Measurements from ENCODE around the gene CBLB.

Gene CBLB

DNA sequence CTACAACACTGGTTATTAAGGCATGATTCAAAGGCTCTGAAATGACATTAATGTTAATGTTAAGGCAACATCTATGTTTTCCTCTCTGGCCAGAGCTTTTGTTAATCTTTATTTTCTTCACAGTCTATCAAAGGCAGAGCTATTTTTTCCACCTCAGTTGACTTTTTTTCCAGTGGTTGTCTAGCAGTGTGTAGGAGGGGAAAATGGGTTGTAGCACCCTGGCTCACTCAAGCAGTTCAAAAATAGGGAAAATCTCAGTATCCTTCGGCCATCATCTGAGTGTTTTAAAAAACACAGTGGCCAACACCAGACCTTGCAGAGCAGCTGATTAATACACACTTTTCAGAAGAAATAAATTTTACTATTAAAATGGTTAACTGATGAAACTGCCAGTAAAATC, 21.4 kb downstream of the CBLB start:
- no peaks in the 10 kb centered on the region for H3K27me3 Mint-ChIP-seq
- DNase-seq (ENCODE audit: low spot score in 2 of 2), result no peak
- no peak overlapping the region for H3K27ac Mint-ChIP-seq
- H3K9me3 Mint-ChIP-seq, result no peaks in the 10 kb centered on the region
- peaks cover 14% of the 10 kb centered on the region for H3K4me1 Mint-ChIP-seq
- H3K4me3 Mint-ChIP-seq, result no peak overlapping the region
- peaks cover 14% of the 10 kb centered on the region for H3K36me3 Mint-ChIP-seq
- ATAC-seq (ENCODE audit: low read depth), result no peak

DNA sequence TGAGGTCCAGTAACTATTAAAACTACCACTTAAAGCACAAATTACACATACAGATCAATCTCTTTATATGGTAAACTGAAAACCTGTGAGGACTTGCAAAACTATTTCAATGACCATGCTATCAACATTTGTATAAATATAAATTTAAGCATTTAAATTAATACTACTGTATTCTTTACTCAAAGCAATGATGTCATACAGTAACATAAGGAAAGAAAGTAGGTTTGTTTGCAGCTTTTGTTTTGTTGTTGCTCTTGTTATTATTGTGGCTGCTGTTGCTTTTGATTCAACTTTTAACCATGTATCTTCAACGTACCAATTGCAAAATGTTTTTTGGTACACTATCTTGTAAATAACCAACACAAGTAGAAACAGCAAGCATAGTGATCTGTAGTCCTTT, 22.0 kb downstream of the CBLB start:
- ATAC-seq (ENCODE audit: low read depth) (no peak), DNase-seq (ENCODE audit: low spot score in 2 of 2) (no peak)
- H3K36me3 Mint-ChIP-seq, result peaks cover 14% of the 10 kb centered on the region
- H3K27ac Mint-ChIP-seq, result no peak overlapping the region
- H3K9me3 Mint-ChIP-seq, result no peaks in the 10 kb centered on the region
- H3K4me1 Mint-ChIP-seq, result peaks cover 12% of the 10 kb centered on the region
- H3K4me3 Mint-ChIP-seq, result no peak overlapping the region
- H3K27me3 Mint-ChIP-seq, result no peaks in the 10 kb centered on the region

DNA sequence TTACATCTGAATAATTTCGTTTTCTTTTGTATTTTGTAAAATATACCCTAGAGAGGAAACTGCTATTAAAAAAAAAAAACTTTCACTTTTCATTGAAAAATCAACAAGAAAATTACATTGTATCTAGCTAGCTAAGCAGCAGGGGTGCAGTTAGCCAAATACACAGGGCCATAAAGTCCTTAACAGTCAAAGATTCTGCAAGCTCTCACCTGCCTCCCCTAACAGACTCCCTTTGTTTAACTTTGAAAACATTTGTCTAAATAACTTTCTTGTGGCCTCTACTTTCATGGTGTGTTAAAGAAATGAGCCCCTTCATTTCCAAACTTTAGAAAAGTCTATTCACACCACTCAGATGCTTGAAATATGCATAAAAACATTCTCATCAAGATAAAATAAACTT, 23.3 kb downstream of the CBLB start:
- DNase-seq (ENCODE audit: low spot score in 2 of 2) (no peak), ATAC-seq (ENCODE audit: low read depth) (no peak)
- no peak overlapping the region for H3K27ac Mint-ChIP-seq
- H3K27me3 Mint-ChIP-seq, result no peaks in the 10 kb centered on the region
- peaks cover 7% of the 10 kb centered on the region for H3K4me1 Mint-ChIP-seq
- no peak overlapping the region for H3K4me3 Mint-ChIP-seq
- H3K9me3 Mint-ChIP-seq, result no peaks in the 10 kb centered on the region
- H3K36me3 Mint-ChIP-seq, result peaks cover 10% of the 10 kb centered on the region

DNA sequence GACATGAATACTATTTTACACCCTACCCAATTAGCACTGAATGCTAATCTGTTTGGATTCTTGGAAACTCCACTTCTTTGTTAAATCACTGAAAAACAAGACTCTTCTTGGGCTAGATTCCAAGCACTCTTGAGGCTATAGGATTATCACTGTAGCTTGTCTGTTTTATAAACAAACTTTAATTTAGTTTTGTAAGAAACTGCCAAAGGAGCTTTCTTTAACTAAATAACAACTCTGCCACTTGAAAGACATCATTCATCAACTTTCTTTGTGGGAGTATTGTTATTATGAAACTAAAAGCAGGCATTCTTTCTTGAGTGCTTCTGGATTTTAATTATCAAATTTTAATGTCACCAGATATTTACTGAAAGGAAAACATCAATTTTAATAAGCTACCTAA, 24.1 kb downstream of the CBLB start:
- Mint-ChIP-seq H3K36me3 (peaks cover 10% of the 10 kb centered on the region), H3K4me3 (no peak overlapping the region), H3K27ac (no peak overlapping the region), H3K9me3 (no peaks in the 10 kb centered on the region), H3K4me1 (peaks cover 7% of the 10 kb centered on the region), H3K27me3 (no peaks in the 10 kb centered on the region)
- no peak for DNase-seq (ENCODE audit: low spot score in 2 of 2)
- no peak for ATAC-seq (ENCODE audit: low read depth)

GRCh38 chr3:105843994-105844393, 24.8 kb downstream of the CBLB start:
- Mint-ChIP-seq H3K27me3 (no peaks in the 10 kb centered on the region), H3K4me3 (no peak overlapping the region), H3K4me1 (peaks cover 7% of the 10 kb centered on the region), H3K27ac (no peak overlapping the region), H3K36me3 (peaks cover 12% of the 10 kb centered on the region), H3K9me3 (no peaks in the 10 kb centered on the region)
- ATAC-seq (ENCODE audit: low read depth) (no peak), DNase-seq (ENCODE audit: low spot score in 2 of 2) (no peak)

DNA sequence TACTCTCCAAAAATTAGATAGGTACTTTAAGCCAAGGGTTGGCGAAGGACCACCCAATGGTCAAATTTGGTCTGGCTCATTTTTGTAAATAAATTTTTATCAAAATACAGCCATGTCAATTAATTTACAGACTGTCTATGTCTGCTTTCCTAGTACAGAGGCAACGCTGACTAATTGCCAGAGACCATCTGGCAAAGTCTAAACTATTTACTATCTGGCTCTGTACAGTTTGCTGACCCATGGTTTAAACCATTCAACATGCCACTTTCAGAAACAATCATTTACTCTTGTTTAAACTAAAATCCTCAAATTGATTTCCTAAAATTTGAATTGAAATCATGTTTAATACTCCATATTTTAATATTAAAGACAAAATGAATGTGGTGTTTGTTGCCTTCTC, 25.9 kb downstream of the CBLB start:
- DNase-seq (ENCODE audit: low spot score in 2 of 2), result no peak
- H3K4me3 Mint-ChIP-seq, result no peak overlapping the region
- no peak overlapping the region for H3K27ac Mint-ChIP-seq
- peaks cover 13% of the 10 kb centered on the region for H3K36me3 Mint-ChIP-seq
- H3K4me1 Mint-ChIP-seq, result peaks cover 11% of the 10 kb centered on the region
- ATAC-seq (ENCODE audit: low read depth), result no peak
- H3K9me3 Mint-ChIP-seq, result no peaks in the 10 kb centered on the region
- no peaks in the 10 kb centered on the region for H3K27me3 Mint-ChIP-seq

DNA sequence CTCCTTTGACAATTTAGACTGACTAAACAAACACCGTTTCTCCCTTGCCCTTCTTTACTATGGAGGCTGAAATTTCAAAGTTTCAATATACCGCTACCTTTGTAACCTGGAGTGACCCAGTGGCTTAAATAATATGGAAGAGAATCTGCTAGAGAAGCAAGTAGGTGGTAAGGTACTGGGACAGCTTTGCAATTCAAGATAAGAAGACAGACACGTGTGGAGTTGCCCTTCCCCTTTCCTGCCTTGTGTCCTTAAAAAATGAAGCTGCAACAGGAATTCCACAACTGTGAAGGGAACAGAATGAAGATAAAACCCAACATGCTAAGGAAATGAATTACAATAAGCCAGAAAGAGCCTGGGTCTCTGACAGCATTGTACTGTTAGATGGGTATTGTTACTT, 26.4 kb downstream of the CBLB start:
- H3K36me3 Mint-ChIP-seq, result peaks cover 11% of the 10 kb centered on the region
- no peak overlapping the region for H3K4me3 Mint-ChIP-seq
- peaks cover 10% of the 10 kb centered on the region for H3K4me1 Mint-ChIP-seq
- ATAC-seq (ENCODE audit: low read depth) (no peak), DNase-seq (ENCODE audit: low spot score in 2 of 2) (no peak)
- H3K27ac Mint-ChIP-seq, result no peak overlapping the region
- H3K27me3 Mint-ChIP-seq, result no peaks in the 10 kb centered on the region
- no peaks in the 10 kb centered on the region for H3K9me3 Mint-ChIP-seq

GRCh38 chr3:105837947-105838346, 30.9 kb downstream of the CBLB start:
- Mint-ChIP-seq H3K4me3 (no peak overlapping the region), H3K27ac (no peak overlapping the region), H3K27me3 (no peaks in the 10 kb centered on the region), H3K36me3 (peaks cover 12% of the 10 kb centered on the region), H3K9me3 (no peaks in the 10 kb centered on the region), H3K4me1 (peaks cover 36% of the 10 kb centered on the region)
- ATAC-seq (ENCODE audit: low read depth) (no peak), DNase-seq (ENCODE audit: low spot score in 2 of 2) (no peak)

- DNase-seq (ENCODE audit: low spot score in 2 of 2) (peak in 1 of 2 donors; percentile 48), ATAC-seq (ENCODE audit: low read depth) (peak; percentile 92)
- peaks cover 14% of the 10 kb centered on the region for H3K36me3 Mint-ChIP-seq
- peak overlapping the region; percentile 89 for H3K4me3 Mint-ChIP-seq
- no peaks in the 10 kb centered on the region for H3K27me3 Mint-ChIP-seq
- peak overlapping the region; percentile 82 for H3K27ac Mint-ChIP-seq
- peaks cover 42% of the 10 kb centered on the region for H3K4me1 Mint-ChIP-seq
- no peaks in the 10 kb centered on the region for H3K9me3 Mint-ChIP-seq
These were observed 31.6 kb downstream of the CBLB start for GRCh38 chr3:105837143-105837740.

DNA sequence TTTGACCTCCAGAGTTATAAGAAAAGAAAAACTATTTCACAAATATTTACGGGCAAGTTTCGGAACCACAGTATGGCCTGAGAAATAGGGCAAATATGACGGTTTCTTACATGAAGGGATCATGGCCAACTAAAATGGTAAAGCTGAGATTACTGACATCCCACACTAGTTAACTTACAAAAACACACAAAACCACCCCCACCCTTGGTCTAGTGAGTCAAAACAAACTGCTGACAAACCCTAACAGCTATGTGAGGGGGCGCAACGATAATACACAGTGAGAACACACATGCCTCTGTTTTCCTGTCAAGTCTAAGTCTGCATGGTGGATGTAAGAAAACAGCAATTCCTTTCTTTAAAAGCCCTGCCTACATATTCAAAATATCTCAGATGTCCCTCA, 32.3 kb downstream of the CBLB start:
- ATAC-seq (ENCODE audit: low read depth), result peak; percentile 20
- DNase-seq (ENCODE audit: low spot score in 2 of 2), result no peak
- Mint-ChIP-seq H3K27ac (peak overlapping the region; percentile 82), H3K27me3 (no peaks in the 10 kb centered on the region), H3K36me3 (peaks cover 14% of the 10 kb centered on the region), H3K9me3 (no peaks in the 10 kb centered on the region), H3K4me1 (peaks cover 44% of the 10 kb centered on the region), H3K4me3 (peak overlapping the region; percentile 89)

GRCh38 chr3:105835606-105836005, 33.2 kb downstream of the CBLB start:
- peak overlapping the region; percentile 89 for H3K4me3 Mint-ChIP-seq
- peak overlapping the region; percentile 82 for H3K27ac Mint-ChIP-seq
- peaks cover 14% of the 10 kb centered on the region for H3K36me3 Mint-ChIP-seq
- no peaks in the 10 kb centered on the region for H3K27me3 Mint-ChIP-seq
- ATAC-seq (ENCODE audit: low read depth), result no peak
- H3K9me3 Mint-ChIP-seq, result no peaks in the 10 kb centered on the region
- no peak for DNase-seq (ENCODE audit: low spot score in 2 of 2)
- H3K4me1 Mint-ChIP-seq, result peaks cover 53% of the 10 kb centered on the region

- ATAC-seq (ENCODE audit: low read depth) (no peak), DNase-seq (ENCODE audit: low spot score in 2 of 2) (no peak)
- H3K9me3 Mint-ChIP-seq, result no peaks in the 10 kb centered on the region
- H3K27ac Mint-ChIP-seq, result peak overlapping the region; percentile 48
- H3K4me1 Mint-ChIP-seq, result peaks cover 59% of the 10 kb centered on the region
- peak overlapping the region; percentile 48 for H3K4me3 Mint-ChIP-seq
- peaks cover 14% of the 10 kb centered on the region for H3K36me3 Mint-ChIP-seq
- no peaks in the 10 kb centered on the region for H3K27me3 Mint-ChIP-seq
These were observed 34.0 kb downstream of the CBLB start for GRCh38 chr3:105834768-105835167.

DNA sequence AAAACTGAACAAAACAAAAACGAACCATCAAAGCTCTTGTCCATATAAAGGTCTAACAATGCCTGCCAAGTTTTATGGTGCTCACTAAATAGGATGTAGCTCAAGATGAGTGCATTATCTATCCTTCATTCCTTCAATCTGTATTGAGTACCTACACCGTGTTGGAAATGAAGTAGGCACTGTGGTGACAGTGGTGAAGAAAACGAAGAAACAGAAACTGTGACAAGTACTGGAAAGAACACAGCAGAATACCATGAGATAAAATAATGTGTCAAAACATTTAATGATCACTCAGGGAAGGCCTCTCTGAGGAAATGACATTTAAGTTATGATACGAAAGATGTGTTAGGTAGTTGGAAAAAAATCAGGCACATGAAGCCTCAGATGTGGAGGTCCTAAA, 36.2 kb downstream of the CBLB start:
- DNase-seq (ENCODE audit: low spot score in 2 of 2) (no peak), ATAC-seq (ENCODE audit: low read depth) (no peak)
- H3K27ac Mint-ChIP-seq, result peak overlapping the region; percentile 54
- H3K4me3 Mint-ChIP-seq, result peak overlapping the region; percentile 40
- no peaks in the 10 kb centered on the region for H3K27me3 Mint-ChIP-seq
- peaks cover 13% of the 10 kb centered on the region for H3K36me3 Mint-ChIP-seq
- no peaks in the 10 kb centered on the region for H3K9me3 Mint-ChIP-seq
- H3K4me1 Mint-ChIP-seq, result peaks cover 56% of the 10 kb centered on the region

- Mint-ChIP-seq H3K27ac (peak overlapping the region; percentile 89), H3K36me3 (peaks cover 21% of the 10 kb centered on the region), H3K9me3 (no peaks in the 10 kb centered on the region), H3K4me1 (peaks cover 49% of the 10 kb centered on the region), H3K27me3 (no peaks in the 10 kb centered on the region), H3K4me3 (peak overlapping the region; percentile 70)
- ATAC-seq (ENCODE audit: low read depth) (peak; percentile 96), DNase-seq (ENCODE audit: low spot score in 2 of 2) (peak in 1 of 2 donors; percentile 42)
These were observed 38.0 kb downstream of the CBLB start for GRCh38 chr3:105830836-105831235.

DNA sequence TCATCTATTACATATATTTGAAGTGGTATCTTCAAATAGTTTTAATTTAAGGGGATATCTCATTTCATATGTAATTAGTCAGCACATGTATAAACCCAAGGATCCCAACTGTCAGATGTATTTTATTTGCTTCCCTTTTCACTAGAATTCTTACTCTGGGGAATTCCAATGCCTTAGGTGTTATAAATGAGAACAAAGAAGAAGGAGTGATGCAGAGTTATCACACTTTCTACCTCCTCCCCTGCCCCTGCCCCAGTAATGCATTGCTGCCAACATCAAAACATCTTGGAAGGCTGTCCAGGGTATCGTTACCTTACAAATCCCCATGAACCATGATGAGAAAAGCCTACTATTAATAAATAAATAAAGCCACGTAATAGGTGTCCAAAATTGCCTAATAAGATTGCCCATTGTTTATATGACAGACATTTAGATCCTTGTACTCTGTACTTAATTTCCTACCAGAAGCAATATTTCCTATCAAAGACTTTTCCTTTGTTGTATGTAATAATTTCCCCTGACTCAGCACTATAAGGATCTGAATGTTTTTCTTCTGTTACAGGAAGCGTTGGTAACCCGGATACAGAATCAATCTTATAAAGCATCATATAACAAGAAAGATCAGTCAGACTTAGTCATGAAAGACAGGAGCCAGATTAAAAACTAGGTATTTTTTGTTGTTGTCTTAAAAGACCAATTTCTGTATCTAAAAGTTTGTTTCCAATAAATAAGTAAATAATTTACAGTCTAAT, 38.8 kb downstream of the CBLB start:
- Mint-ChIP-seq H3K9me3 (no peaks in the 10 kb centered on the region), H3K36me3 (peaks cover 23% of the 10 kb centered on the region), H3K4me3 (no peak overlapping the region), H3K27me3 (no peaks in the 10 kb centered on the region), H3K4me1 (peaks cover 44% of the 10 kb centered on the region), H3K27ac (peak overlapping the region; percentile 89)
- ATAC-seq (ENCODE audit: low read depth) (no peak), DNase-seq (ENCODE audit: low spot score in 2 of 2) (no peak)
